Stimulated activated CD8-positive, alpha-beta memory T cell treated with anti-CD3 and anti-CD28 coated beads, Interleukin-7, amount 100 ng/mL, for 24 hours (primary cell): ENCODE results near the gene CMC1.

ENCODE experiments used
- DNase-seq: peaks from one replicate; pipeline ENCODE4 v3.0.0-alpha.2; 2020; ENCODE audit warnings: low read depth

The CMC1 gene

DNA sequence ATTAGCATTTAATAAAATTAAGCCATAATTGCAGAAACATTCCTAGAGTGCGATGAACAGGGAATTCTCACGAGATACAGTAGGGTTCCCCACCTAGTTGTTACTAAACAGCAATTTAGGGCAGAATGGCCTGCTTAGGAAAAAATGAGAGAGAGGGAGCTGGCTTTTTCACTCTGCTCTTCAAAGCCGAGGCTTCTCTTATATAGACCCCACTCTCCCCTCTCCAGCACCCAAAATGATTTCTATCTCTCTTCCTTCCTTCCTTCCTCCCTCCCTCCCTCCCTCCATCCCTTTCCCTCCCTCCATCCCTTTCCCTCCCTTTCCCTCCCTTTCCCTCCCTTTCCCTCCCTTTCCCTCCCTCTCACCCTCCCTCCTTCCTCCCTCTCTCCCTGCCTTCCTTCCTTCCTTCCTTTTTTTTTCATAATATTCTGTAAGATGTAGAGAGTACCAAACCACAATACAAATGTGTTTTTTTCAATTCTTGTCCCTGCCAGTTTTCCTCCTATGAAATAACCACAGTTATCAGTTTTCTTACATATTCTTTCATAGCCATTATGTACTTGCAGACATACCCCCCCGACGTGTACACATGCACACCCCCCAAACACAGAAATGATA is 59.0 kb downstream of the CMC1 start:
- DNase-seq: no peak

DNA sequence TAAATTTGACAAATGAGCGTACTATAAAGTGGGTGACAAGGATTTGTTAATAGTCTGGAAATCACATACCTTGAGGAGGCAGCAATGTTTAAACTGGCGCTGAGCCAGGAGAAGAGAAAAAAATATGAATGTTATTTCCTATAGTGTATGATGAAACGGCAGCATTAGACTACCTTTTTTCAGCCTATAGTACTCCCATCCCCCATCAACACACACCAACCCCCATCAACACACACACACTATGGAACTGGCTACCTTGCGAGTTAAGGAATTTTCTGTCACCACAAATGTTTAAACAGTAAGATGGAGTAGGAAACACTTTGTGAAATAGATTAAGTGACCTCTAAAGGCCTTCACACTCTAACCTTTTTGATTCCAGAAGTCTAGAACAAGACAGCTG is 60.3 kb downstream of the CMC1 start:
- DNase-seq: no peak

DNA sequence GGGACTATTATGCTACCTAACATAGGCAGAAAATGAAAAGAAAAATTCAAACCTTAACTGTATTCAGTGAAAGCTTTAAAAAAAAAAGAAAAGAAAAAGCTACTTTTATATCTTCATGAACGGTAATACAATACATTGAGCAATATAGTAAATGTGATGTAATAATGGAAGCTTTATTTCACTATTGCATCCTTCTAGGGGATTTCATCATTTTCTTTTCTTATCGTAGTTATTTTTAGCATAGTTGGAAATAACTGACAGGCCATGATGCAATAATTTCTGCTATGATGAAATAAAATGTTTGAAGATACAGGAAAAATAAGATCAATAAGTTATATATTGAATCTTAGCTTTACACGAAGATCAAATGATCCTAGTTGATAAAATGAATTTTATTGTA is 66.8 kb downstream of the CMC1 start:
- DNase-seq: no peak

DNA sequence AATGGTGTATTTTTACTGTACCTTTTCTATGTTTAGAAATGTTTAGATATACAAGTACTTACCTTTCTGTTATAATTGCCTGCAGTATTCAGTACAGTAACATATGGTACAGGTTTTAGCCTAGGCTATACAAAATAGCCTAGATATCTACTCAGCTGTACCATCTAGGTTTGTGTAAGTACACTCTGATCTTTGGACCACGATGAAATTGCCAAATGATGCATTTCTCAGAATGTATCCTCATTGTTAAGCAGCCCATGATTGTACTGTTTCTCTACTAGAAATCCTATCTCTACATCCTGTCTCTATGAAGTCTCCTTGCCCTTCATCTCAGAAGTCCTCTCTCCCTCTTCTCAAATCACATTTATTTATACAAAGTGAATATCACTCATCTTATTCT is 74.3 kb downstream of the CMC1 start:
- DNase-seq: no peak

DNA sequence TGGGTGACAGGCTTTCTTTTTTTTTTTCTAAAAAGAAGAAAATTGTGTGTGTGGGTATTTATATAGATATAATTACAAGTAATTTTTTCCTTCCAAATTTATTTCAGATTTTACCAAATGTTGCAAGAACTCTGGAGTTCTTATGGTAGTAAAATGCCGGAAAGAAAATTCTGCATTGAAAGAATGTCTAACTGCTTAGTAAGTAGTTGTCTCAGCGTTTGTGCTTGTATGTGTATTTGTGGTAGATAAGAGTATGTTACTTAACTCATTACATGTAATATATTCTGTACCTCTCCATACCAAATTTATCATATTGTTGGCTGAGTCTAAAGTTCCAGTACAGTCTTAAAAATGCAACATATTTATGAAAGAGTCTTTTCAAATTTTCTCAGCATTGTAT is 74.8 kb downstream of the CMC1 start:
- no peak for DNase-seq

DNA sequence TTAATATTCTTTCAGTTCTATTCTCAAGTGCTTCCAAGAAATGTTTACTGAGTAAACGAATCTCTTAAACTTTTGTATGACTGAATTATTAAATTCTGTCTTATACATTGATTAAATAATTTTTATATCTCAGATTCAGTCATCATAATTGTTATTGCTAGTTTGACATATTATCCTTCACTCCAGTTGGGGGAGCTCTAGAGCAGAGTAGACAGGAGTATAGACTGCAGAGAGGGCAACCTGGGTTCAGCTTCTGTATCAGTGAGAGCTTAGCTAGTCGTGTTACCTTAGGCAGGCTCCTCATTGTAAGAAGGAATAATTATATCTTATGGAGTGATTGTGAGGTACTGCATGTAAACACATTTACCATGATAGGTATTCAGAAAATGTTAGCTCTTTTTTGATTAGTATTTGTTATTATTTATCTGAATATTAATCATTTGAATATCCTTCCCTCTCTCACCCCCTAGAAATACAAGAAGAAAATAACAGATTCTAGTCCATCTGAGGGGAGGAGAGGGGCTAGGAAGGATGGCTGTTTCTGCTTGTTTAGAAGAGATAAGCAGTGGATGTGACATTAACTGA is 76.1 kb downstream of the CMC1 start:
- no peak for DNase-seq

DNA sequence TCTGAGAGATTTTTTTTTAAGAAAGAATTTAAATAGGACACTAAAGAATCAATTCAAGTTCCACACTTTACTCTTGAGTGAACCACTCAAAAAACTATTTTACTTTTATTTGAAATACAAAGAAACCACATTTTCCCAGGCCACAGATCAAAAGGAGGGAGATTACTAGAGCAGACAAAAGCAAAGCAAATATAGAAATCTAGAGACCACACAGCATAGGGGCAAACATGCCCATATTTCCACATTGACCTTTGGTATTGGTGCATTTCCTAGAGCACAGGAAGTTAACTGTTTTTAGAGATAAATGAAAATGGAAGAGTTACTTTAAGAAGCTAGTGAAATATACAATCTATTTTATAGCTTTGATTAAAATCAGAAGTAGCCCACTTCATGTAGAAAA is 79.6 kb downstream of the CMC1 start:
- no peak for DNase-seq

DNA sequence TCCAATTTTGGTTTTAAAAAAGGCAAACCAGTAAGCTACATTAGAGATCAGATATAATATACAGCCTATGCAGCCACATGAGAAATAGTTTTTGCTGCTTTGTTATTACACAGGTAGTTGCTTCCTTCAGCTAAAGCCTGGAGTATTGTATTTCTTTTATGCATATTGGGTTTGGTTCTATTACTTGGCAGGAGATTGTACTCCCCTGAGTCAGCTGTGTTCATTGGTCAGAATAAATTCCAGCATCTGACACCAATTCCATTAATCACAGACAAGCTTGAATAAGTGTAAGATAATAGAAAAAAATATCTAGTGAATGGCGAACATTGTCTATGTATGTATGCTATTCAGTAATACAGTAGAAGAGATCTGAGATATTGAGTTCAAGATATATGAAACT is 81.0 kb downstream of the CMC1 start:
- no peak for DNase-seq

DNA sequence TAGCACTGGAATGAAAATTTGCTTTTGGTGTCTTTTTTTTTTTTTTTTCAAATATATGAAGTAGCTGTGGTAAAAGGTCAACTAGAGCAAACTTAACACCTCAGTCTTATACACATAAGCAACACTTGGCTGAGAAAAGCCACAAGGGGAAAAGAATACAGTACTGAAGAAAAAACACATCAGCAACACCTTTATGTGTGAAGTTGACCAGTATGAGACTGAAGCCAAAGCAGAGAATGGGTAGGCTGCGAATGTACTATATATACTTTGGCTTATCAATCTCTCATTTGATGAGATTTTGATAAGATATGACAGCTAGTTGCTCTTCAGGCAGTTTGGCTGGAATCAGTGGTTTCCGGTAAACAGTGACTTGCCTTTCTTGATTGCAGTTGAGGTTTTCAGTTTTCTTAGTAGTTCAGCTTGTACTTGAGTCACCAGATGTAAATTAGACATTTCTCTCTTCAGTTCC is 85.1 kb downstream of the CMC1 start:
- DNase-seq: no peak

DNA sequence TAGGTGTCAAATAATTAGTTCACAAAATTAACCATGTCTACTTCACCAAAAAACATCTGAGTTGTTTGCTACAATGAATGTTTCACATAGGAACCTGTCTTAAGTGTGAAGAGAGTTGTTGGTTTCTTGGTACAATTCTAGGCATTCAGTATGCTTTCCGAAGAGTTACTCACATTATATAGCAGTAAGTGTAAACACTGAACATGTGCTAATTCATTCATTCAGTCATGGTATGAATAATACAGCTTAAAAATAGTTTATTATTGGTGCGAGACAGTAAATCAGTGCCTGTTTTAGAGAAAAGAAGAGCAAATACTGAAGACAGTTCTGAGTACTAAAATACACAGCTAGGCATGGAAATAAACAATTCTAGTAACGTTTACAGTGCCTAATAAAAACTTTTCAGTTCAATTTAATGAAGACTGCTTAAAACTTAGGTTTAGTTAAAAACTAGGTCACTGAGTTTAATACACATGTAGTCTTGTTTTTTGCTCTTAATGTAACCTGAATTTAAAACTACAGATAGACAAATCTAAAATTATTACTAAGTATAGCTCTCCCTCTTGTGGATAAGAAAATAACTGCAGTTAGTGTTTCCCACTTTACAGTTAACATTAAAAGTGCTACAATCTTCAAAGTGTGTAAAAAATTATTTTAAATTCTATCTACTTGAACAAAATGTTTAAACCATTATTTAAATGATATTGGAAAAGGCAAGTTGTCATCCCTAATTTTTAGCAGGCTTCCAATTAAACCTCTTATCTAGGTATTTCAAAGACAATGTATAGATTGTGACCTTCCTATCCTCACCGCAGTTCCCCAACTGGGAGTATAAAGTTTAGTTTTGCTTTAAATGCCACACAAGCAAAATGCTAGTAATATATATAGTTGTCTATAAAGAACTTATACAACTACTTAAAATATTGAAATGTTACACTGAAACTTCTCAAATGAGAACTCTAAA is 87.1 kb downstream of the CMC1 start:
- no peak for DNase-seq

DNA sequence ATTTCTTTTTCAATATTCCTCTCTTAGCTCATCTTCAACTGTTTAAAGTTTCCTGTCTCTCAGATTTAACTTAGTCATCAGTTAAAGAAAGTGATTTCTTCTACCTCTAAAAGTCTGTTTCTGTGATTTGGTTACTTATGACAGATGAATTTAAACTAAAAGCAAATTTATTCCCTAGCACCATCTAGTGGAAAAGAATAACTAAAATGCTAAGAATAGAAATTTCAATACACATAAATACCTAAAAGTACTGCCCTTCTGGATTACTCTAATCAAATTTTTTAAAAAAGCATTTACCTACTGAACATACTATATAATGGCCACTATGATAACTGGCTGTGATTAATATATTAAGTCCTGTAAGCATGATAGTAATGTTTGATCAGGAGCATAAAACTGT is 93.1 kb downstream of the CMC1 start:
- no peak for DNase-seq

DNA sequence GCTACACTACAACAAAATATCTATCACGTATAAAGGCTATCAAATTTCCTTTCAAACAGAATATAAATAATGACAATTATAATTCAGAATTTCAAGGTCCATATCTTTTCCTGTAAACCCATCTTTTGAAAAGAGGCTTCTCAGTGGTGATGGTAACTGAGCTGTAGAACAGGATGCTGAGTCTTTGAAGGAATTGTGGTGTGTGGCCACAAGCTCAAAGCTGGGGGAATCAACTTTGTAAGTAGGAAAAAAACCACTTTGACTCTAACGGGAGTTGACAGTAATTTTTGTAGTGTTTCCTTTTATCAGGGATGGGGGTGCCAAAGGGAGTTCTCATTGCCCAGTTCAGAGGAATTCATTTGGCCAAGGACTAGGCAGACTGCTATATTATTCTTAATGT is 93.8 kb downstream of the CMC1 start:
- no peak for DNase-seq

DNA sequence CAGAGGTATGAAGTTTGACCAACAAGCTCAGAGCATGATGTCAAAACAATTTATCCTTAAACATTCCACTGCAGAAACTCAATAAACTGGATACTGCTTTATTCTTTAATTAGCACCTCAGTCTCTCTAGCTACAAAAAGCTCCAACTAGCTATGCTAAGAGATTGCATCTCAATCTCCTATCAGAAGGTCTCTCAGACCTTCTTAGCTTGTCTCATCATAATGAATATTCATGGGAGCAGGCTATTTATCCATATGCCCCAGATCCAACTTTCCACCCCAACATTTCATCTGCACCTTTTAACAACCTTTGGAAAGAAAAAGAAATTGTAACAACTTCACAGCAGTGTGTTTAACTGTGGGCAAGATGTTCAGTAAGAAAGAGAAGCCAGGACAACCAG is 95.8 kb downstream of the CMC1 start:
- no peak for DNase-seq

DNA sequence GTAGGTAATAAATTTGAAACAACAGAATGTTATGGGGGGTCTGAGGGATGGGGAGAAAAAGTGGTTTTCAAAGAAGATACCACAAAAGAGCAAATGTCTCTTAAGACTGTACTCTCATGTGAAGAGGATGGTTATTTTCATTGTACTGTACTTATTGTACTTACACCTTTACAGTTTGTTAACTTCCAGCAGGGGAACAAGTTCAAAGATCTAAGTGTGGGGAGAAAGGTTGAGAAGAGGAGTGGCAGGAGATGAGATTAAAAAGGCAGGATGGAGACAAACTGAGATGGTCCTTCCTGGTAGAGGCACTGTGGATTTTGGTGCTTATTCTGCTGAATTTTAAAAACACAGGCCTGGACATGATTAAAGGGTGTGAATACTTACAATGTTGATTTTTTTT is 101.7 kb downstream of the CMC1 start:
- no peak for DNase-seq

DNA sequence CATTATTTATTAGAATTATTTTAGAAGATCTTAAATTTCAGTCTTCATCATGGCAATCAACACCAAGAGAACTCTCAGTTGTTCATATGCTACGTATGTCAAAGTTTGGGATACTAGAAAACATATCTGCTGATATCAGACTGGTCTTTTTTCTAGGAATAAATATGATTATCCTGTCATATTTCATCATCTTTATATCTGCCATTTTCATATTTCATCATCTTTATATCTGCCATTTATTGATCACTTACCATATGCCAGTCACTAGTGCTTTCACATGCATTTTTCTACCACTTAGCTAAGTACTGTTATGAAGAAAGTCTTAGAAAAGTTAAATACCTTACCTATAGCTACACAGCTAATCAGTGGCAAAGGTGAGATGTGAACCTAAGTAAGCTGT is 104.3 kb downstream of the CMC1 start:
- DNase-seq: no peak

DNA sequence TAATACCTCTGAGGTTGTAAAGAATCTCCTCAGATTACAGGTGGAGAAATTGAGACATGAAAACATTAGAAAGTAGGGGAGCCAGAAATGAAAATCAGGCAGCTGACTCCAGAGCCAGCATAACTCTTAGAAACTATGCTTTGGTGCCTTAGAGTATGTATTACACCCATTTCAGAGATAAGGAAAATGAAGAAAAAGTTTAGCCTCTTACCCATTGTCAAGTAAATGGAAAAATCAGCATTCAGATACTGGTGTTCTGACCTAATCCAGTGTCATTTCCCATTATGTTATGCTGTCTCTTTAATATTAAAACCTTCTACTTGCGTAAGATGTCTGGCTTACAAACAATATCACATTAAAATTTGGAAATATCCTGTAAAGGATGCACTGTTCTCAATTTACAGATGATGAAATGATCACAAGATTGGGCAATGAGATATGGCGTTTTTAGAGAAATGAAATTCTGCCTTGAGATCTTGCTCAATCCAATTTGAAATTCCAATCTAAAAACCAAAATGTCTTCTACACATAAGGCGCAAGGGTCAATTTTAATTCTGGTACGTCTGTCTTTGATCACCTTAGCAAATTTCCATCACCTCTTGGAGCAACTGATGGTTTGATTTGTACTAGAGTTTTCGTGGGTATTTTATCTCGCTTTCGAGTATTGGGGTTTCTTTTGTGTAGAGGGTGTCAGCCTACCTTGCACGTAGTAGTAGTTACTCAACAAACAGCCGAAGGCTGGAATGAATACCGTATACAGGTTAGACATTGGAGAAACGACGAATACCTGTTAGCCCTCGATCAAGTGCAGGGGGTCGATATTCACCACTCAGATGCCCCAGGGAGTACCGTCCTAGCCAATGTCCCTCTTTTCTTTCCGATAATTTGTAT is 106.2 kb downstream of the CMC1 start:
- DNase-seq: no peak

DNA sequence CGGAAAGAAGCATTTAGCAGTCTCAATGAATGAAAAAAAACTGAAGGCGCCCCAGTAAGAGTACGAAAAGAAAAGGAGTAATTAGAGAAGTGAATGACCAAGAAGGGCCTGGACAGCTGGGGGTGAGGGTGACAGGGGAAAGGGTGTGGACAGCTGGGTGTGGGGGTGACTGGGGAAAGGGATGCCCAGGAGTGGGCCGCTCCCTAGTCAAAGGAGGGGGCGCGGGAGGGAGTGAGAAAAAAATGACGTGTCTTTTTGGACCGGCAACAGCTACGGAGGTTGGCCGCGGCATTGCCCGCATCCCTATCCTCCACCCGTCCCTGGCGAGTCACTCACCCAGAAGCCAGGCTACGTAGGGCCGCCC is 106.8 kb downstream of the CMC1 start:
- no peak for DNase-seq

DNA sequence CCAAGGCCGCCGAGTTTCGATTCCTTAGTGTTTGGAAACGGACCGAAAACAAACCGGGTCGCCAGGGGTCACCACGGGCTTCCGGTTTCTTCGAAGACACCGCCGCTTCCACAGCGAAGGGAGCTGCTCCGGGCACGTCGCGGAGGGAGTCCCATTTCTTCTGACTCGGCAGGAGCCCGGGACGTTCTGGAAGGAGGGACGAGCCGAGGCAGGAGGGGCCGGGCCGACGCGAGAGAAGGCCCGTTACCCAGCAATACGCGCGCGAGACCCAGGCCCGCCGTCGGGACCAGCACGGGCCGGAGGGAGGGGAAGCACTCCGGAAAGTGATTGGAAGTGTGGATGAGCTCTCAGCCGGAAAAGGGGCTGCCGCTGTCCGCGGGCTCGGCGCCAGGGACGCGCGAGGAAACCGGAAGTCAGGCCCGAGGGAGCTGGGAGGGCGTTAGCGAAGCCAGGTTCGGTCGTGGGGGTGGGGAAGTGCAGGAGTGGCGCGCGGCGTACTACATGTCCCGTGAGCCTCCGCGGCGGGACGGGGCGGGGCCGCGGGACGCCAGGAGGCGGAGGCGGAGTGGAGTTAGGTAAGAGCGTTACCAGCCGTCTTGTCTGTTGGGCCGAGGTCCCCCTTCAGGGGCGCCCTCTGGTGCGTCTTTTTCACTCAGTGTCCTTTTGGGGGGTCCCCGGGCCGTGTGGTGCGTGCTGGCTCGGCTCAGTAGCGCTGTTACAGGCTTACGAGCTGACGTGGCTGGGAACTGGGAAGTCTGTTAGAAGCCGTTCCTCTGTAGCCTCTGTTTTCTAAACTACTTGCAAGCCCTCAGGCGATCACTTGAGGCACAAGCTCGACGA is 107.4 kb downstream of the CMC1 start, which contains the start of the genes AZI2 and ZCWPW2:
Gene AZI2, minus strand, starts transcription at position 196 of the 840 bp plus-strand sequence. CDS start 8,207 bp downstream, outside the sequence.
Gene ZCWPW2, plus strand, starts transcription at position 93 of the 840 bp plus-strand sequence. CDS start 64,348 bp downstream, outside the sequence.
- DNase-seq: peak; percentile 83

DNA sequence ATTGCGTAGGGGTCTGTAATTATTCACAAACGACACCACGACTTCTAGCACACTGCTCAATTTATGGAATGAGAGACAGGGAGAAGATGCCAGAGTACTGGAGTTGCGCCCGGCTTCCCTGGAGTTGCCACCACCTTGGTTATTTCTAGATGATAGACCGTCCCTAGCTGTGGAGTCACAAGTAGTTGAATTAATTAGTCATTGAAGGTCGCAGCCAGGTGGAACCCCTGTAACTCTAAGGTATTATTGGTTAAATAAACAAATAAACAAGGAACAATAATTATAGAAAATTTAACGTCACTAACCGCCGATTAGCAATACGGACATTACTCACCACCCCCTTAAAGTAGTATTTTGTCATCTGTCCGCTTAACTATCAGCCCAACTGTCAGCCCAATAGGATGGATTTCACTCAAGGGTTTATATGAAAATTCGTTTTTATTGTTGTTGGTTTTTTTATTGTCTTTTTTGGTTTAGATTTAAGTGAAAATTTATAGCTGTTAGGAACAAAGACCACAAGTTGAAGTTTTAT is 108.1 kb downstream of the CMC1 start:
- DNase-seq: no peak
